HEK293 (cell line): ENCODE measurements around the gene ZBTB37.

Source experiments
- CTCF ChIA-PET: fragments of 350-600 bp; formaldehyde crosslinking; extraction: SDS; loops from one replicate; lab custom pipeline; 2021; ENCODE audit warnings: antibody characterized with exemption; lab: Yijun Ruan, JAX
- POLR2A ChIA-PET: fragments of 300-600 bp; formaldehyde crosslinking; extraction: SDS; loops from one replicate; lab custom pipeline; 2020; ENCODE audit warnings: antibody characterized with exemption, inconsistent platforms; lab: Yijun Ruan, JAX
- H3K27ac ChIP-seq: fragments of 200-500 bp; sonication (Bioruptor generic); 2 replicates; pipeline ENCODE4 v1.5.1; 2014; ENCODE audit warnings: low read depth, low read length, control low read depth, inconsistent platforms; ENCODE audit errors: extremely low read depth
- H3K36me3 ChIP-seq, 2 experiments: fragments of 200-500 bp in 1 of 2; sonication (Bioruptor generic) in 1 of 2; 1 replicate in 1 of 2; 2 replicates in 1 of 2; pipeline ENCODE4 v1.5.1; 2014 to 2017; ENCODE audit warnings: inconsistent platforms in 2 of 2, low read length in 2 of 2; ENCODE audit not compliant: control insufficient read depth in 2 of 2, insufficient read depth in 1 of 2
- H3K4me1 ChIP-seq: fragments of 200-500 bp; sonication (Bioruptor generic); 2 replicates; pipeline ENCODE4 v1.5.1; 2014; ENCODE audit warnings: mild to moderate bottlenecking, low read length, inconsistent platforms; ENCODE audit not compliant: control insufficient read depth, insufficient read depth
- H3K4me3 ChIP-seq: 2 replicates; pipeline ENCODE4 v1.5.1; 2011; ENCODE audit warnings: low read depth, mild to moderate bottlenecking, control low read depth, low read length, moderate library complexity
- H3K9me3 ChIP-seq: fragments of 200-500 bp; sonication (Bioruptor generic); 2 replicates; pipeline ENCODE4 v1.5.1; 2014; ENCODE audit warnings: low read depth, low read length, inconsistent platforms; ENCODE audit not compliant: control insufficient read depth, insufficient read depth
- MYNN ChIP-seq: fragments of 450-650 bp; formaldehyde crosslinking; IDR thresholded peaks from 2 replicates; pipeline ENCODE4 v1.5.1; 2016; ENCODE audit warnings: missing biosample characterization, missing genetic modification characterization, borderline replicate concordance
- OSR2 ChIP-seq: fragments of 450-650 bp; formaldehyde crosslinking; IDR thresholded peaks from 2 replicates; pipeline ENCODE4 v1.5.1; 2016; ENCODE audit warnings: missing biosample characterization, missing genetic modification characterization
- PATZ1 ChIP-seq: fragments of 450-650 bp; formaldehyde crosslinking; IDR thresholded peaks from 2 replicates; pipeline ENCODE4 v1.5.1; 2016; ENCODE audit warnings: missing biosample characterization, missing genetic modification characterization
- SP7 ChIP-seq: fragments of 450-650 bp; formaldehyde crosslinking; IDR thresholded peaks from 2 replicates; pipeline ENCODE4 v1.5.1; 2016; ENCODE audit warnings: missing biosample characterization, missing genetic modification characterization
- ZBTB48 ChIP-seq: fragments of 450-650 bp; formaldehyde crosslinking; IDR thresholded peaks from 2 replicates; pipeline ENCODE4 v1.5.1; 2016; ENCODE audit warnings: missing biosample characterization, missing genetic modification characterization
- ZNF132 ChIP-seq: fragments of 450-650 bp; formaldehyde crosslinking; IDR thresholded peaks from 2 replicates; pipeline ENCODE4 v1.5.1; 2017; ENCODE audit warnings: missing biosample characterization, missing genetic modification characterization, borderline replicate concordance
- ZNF138 ChIP-seq: fragments of 450-650 bp; formaldehyde crosslinking; IDR thresholded peaks from 2 replicates; pipeline ENCODE4 v1.5.1; 2016; ENCODE audit warnings: missing biosample characterization, missing genetic modification characterization, borderline replicate concordance
- ZNF157 ChIP-seq: fragments of 450-650 bp; formaldehyde crosslinking; IDR thresholded peaks from 2 replicates; pipeline ENCODE4 v1.5.1; 2016; ENCODE audit warnings: missing biosample characterization, missing genetic modification characterization
- ZNF426 ChIP-seq: fragments of 450-650 bp; formaldehyde crosslinking; IDR thresholded peaks from 2 replicates; pipeline ENCODE4 v1.5.1; 2017; ENCODE audit warnings: missing biosample characterization, missing genetic modification characterization, mild to moderate bottlenecking, inconsistent platforms, moderate library complexity
- ZNF548 ChIP-seq: fragments of 450-650 bp; formaldehyde crosslinking; IDR thresholded peaks from 2 replicates; pipeline ENCODE4 v1.5.1; 2016; ENCODE audit warnings: missing biosample characterization, missing genetic modification characterization
- ZNF555 ChIP-seq: fragments of 450-650 bp; formaldehyde crosslinking; conservative IDR thresholded peaks from 2 replicates; pipeline ENCODE4 v1.5.1; 2017; ENCODE audit warnings: missing biosample characterization, mild to moderate bottlenecking, missing genetic modification characterization, inconsistent platforms
- ZNF626 ChIP-seq: fragments of 450-650 bp; sonication (Bioruptor Pico); formaldehyde crosslinking; IDR thresholded peaks from 2 replicates; pipeline ENCODE4 v1.5.1; 2018; ENCODE audit warnings: missing biosample characterization, missing genetic modification characterization, inconsistent platforms
- ZNF664 ChIP-seq: fragments of 450-650 bp; formaldehyde crosslinking; IDR thresholded peaks from 2 replicates; pipeline ENCODE4 v1.5.1; 2016; ENCODE audit warnings: missing biosample characterization, missing genetic modification characterization
- ZNF785 ChIP-seq: fragments of 450-650 bp; formaldehyde crosslinking; IDR thresholded peaks from 2 replicates; pipeline ENCODE4 v1.5.1; 2016; ENCODE audit warnings: missing biosample characterization, missing genetic modification characterization
- ZNF830 ChIP-seq: fragments of 450-650 bp; IDR thresholded peaks from 2 replicates; pipeline ENCODE4 v1.5.0; 2018; ENCODE audit warnings: missing biosample characterization, missing genetic modification characterization, low read depth, mild to moderate bottlenecking, moderate library complexity
- TF ChIP-seq, protein P1 (sequence below): fragments of 450-650 bp; formaldehyde crosslinking; IDR thresholded peaks from 2 replicates; pipeline ENCODE4 v1.5.1; 2016; ENCODE audit warnings: missing biosample characterization, missing genetic modification characterization

Gene ZBTB37

GRCh38 chr1:173916667-173917066 lies 48.5 kb downstream of the ZBTB37 start:
- no peaks in the 10 kb centered on the region for H3K4me1 ChIP-seq
- H3K36me3 ChIP-seq: no peaks in the 10 kb centered on the region
- no peaks in the 10 kb centered on the region for H3K9me3 ChIP-seq
- no peak overlapping the region for H3K4me3 ChIP-seq
- TF ChIP-seq SP7 (tag by site-specific recombination) (no peak), PATZ1 (tag by site-specific recombination) (no peak), ZNF830 (tag by site-specific recombination) (no peak), ZNF664 (tag by site-specific recombination) (no peak), MYNN (tag by site-specific recombination) (no peak)
- ChIA-PET CTCF (interaction anchor here (2.3 kb wide), 1 partner anchor 18 kb away, joined by 16 read pairs; no protein-coding TSS in a partner anchor), POLR2A (interaction anchor here (0.5 kb wide), 1 partner anchor 13 kb away, joined by 4 read pairs; no protein-coding TSS in a partner anchor)
- H3K27ac ChIP-seq: no peak overlapping the region

DNA sequence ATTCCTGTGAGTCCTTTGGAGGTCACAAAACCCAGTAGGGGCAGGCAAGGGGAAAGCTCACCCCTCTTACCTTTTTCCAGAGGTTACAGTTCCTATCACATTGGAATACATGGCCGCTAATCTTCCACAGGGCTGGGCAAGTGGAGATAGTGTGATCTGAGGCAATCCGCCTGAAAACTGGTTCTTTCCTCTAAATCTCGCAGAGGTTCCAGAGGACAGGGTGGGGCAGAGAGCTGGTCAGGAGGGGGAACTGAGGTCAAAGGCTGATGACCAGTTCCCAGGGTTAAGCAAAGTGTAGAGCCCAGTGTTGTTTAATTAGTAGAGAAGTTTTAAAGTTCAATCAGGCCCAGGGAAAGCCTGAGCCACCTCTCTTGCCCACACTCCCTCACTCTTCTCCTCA lies 49.0 kb downstream of the ZBTB37 start, which contains the start of gene SERPINC1:
Gene SERPINC1, minus strand, starts transcription at position 179 of the 400 bp plus-strand sequence. Its CDS starts 68 bp downstream, at position 111.
- Histone ChIP-seq H3K9me3 (no peaks in the 10 kb centered on the region), H3K36me3 (no peaks in the 10 kb centered on the region), H3K27ac (no peak within 1 kb of the TSS), H3K4me3 (no peak within 1 kb of the TSS), H3K4me1 (no peaks in the 10 kb centered on the region)
- ChIA-PET POLR2A (interaction anchor here (0.5 kb wide), 1 partner anchor 12 kb away, joined by 4 read pairs; no protein-coding TSS in a partner anchor), CTCF (interaction anchor here (2.3 kb wide), 1 partner anchor 18 kb away, joined by 16 read pairs; no protein-coding TSS in a partner anchor)
- TF ChIP-seq ZNF132 (tag by site-specific recombination): no peak
- no peak for TF ChIP-seq ZNF157 (tag by site-specific recombination)
- no peak for TF ChIP-seq MYNN (tag by site-specific recombination)
- no peak for TF ChIP-seq ZNF548 (tag by site-specific recombination)
- TF ChIP-seq, protein P1, sequence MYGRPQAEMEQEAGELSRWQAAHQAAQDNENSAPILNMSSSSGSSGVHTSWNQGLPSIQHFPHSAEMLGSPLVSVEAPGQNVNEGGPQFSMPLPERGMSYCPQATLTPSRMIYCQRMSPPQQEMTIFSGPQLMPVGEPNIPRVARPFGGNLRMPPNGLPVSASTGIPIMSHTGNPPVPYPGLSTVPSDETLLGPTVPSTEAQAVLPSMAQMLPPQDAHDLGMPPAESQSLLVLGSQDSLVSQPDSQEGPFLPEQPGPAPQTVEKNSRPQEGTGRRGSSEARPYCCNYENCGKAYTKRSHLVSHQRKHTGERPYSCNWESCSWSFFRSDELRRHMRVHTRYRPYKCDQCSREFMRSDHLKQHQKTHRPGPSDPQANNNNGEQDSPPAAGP (tag by site-specific recombination): no peak
- TF ChIP-seq ZNF426 (tag by site-specific recombination): no peak
- no peak for TF ChIP-seq ZNF785 (tag by site-specific recombination)
- no peak for TF ChIP-seq OSR2 (tag by site-specific recombination)
- no peak for TF ChIP-seq ZNF138 (tag by site-specific recombination)
- TF ChIP-seq ZNF626 (tag by site-specific recombination): no peak

DNA sequence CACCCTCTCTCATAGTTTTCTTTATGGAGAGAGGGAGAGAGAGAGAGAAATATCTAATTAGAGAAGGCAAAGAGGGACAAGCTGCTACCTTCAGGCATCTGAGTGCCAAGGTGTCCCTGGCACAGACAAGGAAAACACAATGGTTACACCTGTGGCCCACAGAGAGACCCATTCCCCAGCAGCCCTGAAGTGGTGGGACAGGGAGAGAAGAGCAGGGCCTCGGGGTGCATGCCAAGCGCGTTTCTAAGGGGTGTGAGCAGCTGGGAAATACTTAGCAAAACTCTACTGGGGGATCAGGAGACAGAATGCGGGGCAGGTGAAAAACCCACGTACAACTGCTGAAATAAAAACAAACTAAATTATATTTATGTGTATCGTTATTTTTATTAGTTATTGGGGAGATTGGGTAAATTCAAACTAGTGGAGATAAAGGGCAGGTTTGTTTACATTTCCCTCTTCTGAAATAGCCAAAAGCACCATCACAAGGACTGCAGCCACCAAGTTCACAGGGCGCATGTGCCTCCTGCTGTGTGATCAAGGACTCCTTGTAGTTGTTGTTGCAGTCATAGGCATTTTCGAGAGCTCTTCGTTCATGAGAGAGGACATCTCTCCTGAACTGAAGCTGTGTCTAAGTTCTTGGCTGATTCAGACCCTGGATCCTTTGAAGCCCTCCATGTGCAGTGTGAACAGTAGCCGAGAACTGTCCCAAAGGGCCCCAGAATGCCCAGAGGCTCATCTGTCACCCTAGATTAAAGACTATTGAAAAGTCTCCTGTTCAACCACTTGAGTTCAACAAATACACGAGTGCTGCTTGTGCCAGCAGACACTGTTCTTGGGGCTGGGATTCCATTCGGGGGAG lies 49.7 kb downstream of the ZBTB37 start:
- TF ChIP-seq ZBTB48 (tag by site-specific recombination): no peak
- TF ChIP-seq ZNF555 (tag by site-specific recombination): no peak
- Histone ChIP-seq H3K9me3 (no peaks in the 10 kb centered on the region), H3K4me1 (no peaks in the 10 kb centered on the region), H3K27ac (no peak overlapping the region), H3K36me3 (no peaks in the 10 kb centered on the region), H3K4me3 (no peak overlapping the region)
- ChIA-PET POLR2A (no interaction called here), CTCF (no interaction called here)
